GM23338 (cell line): Measurements from ENCODE around the gene KCNJ6.

Source experiments
- CTCF ChIP-seq, 2 experiments: fragments of 200-600 bp in 1 of 2; sonication (generic) in 1 of 2; conservative IDR thresholded peaks; 2 replicates each; pipeline versions ENCODE4 v1.5.1 to v1.6.1; 2016 to 2017; ENCODE audit warnings: antibody characterized with exemption in 2 of 2, low read depth in 2 of 2, mild to moderate bottlenecking in 2 of 2, moderate library complexity in 1 of 2
- EZH2 ChIP-seq: fragments of 200-600 bp; sonication (generic); IDR thresholded peaks from one replicate; pipeline ENCODE4 v1.8.0; 2017; ENCODE audit warnings: antibody characterized with exemption, mild to moderate bottlenecking, low read depth; ENCODE audit not compliant: unreplicated experiment
- EZH2phosphoT487 ChIP-seq: fragments of 200-600 bp; sonication (generic); IDR thresholded peaks from one replicate; pipeline ENCODE4 v1.8.1; 2018; ENCODE audit warnings: antibody characterized with exemption; ENCODE audit not compliant: unreplicated experiment
- JUNB ChIP-seq: IDR thresholded peaks from one replicate; pipeline ENCODE4 v1.6.1; 2016; ENCODE audit warnings: antibody characterized with exemption; ENCODE audit not compliant: unreplicated experiment
- POLR2AphosphoS5 ChIP-seq: IDR thresholded peaks from 2 replicates; pipeline ENCODE4 v1.6.1; 2016; ENCODE audit warnings: antibody characterized with exemption, low read depth

- TF ChIP-seq CTCF (conservative IDR thresholded peaks at IDR 0.05; ENCODE audit: low read depth in 2 of 2), result no peak
- no peak for TF ChIP-seq EZH2
- TF ChIP-seq EZH2phosphoT487, result no peak
- no peak for TF ChIP-seq JUNB
- TF ChIP-seq POLR2AphosphoS5, result no peak
Observed at GRCh38 chr21:37636152-37636860, 280.0 kb downstream of the KCNJ6 start.
